Measurements from ENCODE around the gene MGLL.
A peak's percentile ranks its signal among the peaks of the same experiment; 100 is the strongest.

The MGLL gene

GRCh38 chr3:127754411-127755304 is 67.7 kb downstream of the MGLL start:
- peaks cover 12% of the 10 kb centered on the region for H3K27me3 Mint-ChIP-seq (ENCODE audit: low read depth)
- no peaks in the 10 kb centered on the region for H3K9me3 Mint-ChIP-seq
- no peaks in the 10 kb centered on the region for H3K36me3 Mint-ChIP-seq (ENCODE audit: low read depth)
- peaks cover 47% of the 10 kb centered on the region for H3K4me1 Mint-ChIP-seq
- no peak overlapping the region for H3K4me3 Mint-ChIP-seq
- TF ChIP-seq, protein P1, sequence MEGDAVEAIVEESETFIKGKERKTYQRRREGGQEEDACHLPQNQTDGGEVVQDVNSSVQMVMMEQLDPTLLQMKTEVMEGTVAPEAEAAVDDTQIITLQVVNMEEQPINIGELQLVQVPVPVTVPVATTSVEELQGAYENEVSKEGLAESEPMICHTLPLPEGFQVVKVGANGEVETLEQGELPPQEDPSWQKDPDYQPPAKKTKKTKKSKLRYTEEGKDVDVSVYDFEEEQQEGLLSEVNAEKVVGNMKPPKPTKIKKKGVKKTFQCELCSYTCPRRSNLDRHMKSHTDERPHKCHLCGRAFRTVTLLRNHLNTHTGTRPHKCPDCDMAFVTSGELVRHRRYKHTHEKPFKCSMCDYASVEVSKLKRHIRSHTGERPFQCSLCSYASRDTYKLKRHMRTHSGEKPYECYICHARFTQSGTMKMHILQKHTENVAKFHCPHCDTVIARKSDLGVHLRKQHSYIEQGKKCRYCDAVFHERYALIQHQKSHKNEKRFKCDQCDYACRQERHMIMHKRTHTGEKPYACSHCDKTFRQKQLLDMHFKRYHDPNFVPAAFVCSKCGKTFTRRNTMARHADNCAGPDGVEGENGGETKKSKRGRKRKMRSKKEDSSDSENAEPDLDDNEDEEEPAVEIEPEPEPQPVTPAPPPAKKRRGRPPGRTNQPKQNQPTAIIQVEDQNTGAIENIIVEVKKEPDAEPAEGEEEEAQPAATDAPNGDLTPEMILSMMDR (IDR thresholded peaks at IDR 0.05; ENCODE audit: unreplicated experiment in 3 of 3) = no peak
- peak overlapping the region in 1 of 3 experiments; percentile 23 for H3K27ac Mint-ChIP-seq

- H3K27ac Mint-ChIP-seq = peak overlapping the region in 1 of 3 experiments; percentile 23
- H3K36me3 Mint-ChIP-seq (ENCODE audit: low read depth) = no peaks in the 10 kb centered on the region
- H3K9me3 Mint-ChIP-seq = no peaks in the 10 kb centered on the region
- peaks cover 12% of the 10 kb centered on the region for H3K27me3 Mint-ChIP-seq (ENCODE audit: low read depth)
- TF ChIP-seq, protein P1 (IDR thresholded peaks at IDR 0.05; ENCODE audit: unreplicated experiment in 3 of 3) = no peak
- no peak overlapping the region for H3K4me3 Mint-ChIP-seq
- H3K4me1 Mint-ChIP-seq = peaks cover 53% of the 10 kb centered on the region
Measured at GRCh38 chr3:127753898-127754410, 68.4 kb downstream of the MGLL start.

- Mint-ChIP-seq H3K27ac (no peak overlapping the region), H3K9me3 (no peaks in the 10 kb centered on the region), H3K36me3 (ENCODE audit: low read depth) (no peaks in the 10 kb centered on the region), H3K4me1 (peaks cover 59% of the 10 kb centered on the region), H3K4me3 (no peak overlapping the region), H3K27me3 (ENCODE audit: low read depth) (peaks cover 16% of the 10 kb centered on the region)
- TF ChIP-seq, protein P1 (IDR thresholded peaks at IDR 0.05; ENCODE audit: unreplicated experiment in 3 of 3) = no peak
Measured at GRCh38 chr3:127753338-127753737, 69.0 kb downstream of the MGLL start.

DNA sequence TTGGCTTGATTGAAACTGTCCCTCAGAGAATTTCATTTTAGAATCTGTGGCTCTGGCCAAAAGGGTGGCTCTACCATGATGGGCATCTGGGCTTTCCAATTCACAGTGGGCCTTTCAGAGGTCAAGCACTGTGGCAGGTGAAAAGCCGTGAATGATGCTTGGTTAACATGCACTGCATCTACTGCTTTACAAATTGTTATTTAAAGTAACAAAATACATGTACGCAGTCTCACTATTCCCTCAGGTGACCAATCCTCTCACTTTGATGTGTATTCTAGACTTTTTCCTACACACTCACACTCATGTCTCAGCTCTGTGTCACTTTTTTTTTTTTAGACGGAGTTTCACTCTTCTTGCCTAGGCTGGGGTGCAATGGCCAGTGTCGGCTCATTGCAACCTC is 70.5 kb downstream of the MGLL start:
- Mint-ChIP-seq H3K4me3 (no peak overlapping the region), H3K27me3 (ENCODE audit: low read depth) (peaks cover 26% of the 10 kb centered on the region), H3K4me1 (peaks cover 70% of the 10 kb centered on the region), H3K27ac (peak overlapping the region in 1 of 3 experiments; percentile 17), H3K36me3 (ENCODE audit: low read depth) (no peaks in the 10 kb centered on the region), H3K9me3 (no peaks in the 10 kb centered on the region)
- TF ChIP-seq, protein P1 (IDR thresholded peaks at IDR 0.05; ENCODE audit: unreplicated experiment in 3 of 3) = no peak

GRCh38 chr3:127751163-127751621 is 71.1 kb downstream of the MGLL start:
- Mint-ChIP-seq H3K4me3 (no peak overlapping the region), H3K27ac (peak overlapping the region; percentile 17 to 38 (median 24)), H3K4me1 (peaks cover 73% of the 10 kb centered on the region), H3K9me3 (no peaks in the 10 kb centered on the region), H3K27me3 (ENCODE audit: low read depth) (peaks cover 26% of the 10 kb centered on the region), H3K36me3 (ENCODE audit: low read depth) (no peaks in the 10 kb centered on the region)
- TF ChIP-seq, protein P1 (IDR thresholded peaks at IDR 0.05; ENCODE audit: unreplicated experiment in 3 of 3) = no peak
